HG02870 (cell line): ENCODE results near the gene LUM.
A peak's percentile ranks its signal among the peaks of the same experiment; 100 is the strongest.
"Not testable (repeated sequence)": the region's sequence is repeated elsewhere in the genome, so short reads cannot be mapped to it uniquely, and the experiment has no call there.

Source experiments
- ATAC-seq: cut with Tn5 transposase; IDR thresholded peaks from one replicate; pipeline ENCODE4 v1.9.1; 2021; ENCODE audit warnings: mild to moderate bottlenecking, moderate library complexity; ENCODE audit not compliant: unreplicated experiment

LUM gene

DNA sequence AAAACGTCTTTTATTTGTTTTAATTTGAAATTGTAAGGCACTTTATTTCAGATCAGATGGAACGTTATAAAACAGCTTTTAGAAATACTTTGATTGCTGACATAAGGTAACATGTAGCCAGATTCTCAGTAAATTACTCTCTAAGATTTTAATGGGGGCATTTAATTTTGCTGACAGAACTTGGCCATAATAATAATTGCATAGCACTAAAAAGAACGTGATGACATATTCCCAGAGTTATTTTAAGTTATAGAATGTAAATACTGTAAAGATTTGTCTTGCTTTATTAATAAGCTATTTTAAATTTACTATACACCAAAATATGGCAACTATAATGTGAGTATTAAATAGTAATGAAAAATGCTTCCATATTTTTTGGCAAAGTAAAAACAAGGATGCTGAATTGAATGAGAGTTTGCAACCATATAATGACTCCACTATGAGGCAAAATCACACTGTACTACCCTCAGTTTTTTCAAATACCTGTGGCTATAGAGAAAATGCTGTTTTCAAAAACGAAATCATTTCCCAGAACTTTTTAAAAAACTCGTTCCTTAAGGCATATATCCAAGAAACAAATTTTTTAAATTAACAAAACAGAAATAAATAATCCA, 876 bp downstream of the LUM start:
- no peak for ATAC-seq

DNA sequence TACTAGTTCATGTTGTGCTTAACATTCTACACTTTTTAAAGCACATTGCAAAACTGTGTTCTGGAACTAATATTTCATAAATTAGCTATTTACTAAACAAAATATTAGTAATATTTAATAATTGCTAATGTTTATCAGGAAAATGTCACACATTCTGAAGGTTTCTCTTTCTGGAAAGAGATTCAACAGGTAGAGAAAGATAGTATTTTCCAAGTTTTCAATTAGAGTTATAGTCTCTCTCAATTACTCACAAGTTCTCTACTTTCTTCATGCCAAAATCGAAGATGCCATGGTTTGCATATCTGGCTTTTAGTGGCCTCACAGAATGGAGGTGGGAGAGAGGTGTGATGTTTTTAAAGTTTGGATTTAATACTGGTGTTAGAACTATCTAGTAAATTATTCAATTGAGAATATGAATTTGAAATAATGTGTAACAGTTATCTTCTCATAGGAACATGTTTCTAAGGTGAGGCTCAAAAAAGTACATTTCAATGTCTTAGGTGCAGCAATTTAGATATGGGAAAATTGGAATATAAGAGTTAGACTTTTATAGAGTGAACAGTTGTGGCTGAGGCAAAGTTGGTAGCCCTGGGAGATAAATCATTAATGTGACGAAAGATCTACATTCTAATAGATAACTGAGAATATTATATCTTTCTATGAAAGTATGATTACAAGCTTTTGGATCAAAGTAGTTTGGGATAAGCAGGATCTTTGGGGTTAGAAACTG, 1.5 kb downstream of the LUM start:
- ATAC-seq, result no peak

DNA sequence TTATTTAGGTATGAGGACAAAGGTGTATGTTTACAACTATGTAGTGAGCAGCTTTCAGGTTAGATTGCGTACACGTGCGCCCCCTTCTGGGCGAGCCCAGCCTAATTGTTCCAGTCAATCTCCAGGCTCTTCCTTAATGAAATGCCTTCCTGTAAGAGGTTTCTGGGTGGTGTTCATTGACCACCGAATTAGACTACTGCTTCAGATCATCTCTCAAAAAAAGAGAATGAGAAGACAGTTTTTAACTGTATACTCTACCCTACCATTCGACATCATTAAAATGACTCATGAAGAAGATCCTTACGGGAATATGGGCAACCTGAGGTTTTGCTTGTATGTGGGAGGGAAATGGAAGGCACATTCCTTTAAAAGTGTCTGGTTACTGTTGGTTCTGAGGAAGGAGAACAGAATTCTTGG, 2.1 kb downstream of the LUM start:
- ATAC-seq, result no peak

DNA sequence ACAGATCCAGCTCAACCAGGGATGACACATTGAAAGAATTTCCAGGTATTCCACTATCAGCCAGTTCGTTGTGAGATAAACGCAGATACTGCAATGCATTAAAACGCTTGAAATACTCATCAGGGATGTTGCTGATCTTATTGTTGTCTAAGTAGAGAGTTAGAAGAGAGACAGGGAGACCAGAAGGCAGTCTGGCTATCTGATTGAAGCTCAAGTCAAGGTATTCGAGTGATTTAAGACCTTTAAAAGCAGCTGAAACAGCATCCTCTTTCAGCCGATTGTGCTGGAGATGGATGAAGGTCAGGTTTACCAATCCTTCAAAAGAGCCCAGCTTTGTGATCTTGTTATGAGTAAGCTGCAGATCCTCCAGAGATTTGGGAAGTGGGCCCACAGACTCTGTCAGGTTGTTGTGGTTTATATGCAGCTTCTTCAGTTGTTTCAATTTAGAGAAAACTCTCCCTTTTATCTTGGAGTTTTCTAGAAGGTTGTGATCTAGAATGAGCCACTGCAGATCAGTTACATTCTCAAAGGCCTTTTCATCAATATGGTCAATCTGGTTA, 3.0 kb downstream of the LUM start:
- ATAC-seq, result no peak

DNA sequence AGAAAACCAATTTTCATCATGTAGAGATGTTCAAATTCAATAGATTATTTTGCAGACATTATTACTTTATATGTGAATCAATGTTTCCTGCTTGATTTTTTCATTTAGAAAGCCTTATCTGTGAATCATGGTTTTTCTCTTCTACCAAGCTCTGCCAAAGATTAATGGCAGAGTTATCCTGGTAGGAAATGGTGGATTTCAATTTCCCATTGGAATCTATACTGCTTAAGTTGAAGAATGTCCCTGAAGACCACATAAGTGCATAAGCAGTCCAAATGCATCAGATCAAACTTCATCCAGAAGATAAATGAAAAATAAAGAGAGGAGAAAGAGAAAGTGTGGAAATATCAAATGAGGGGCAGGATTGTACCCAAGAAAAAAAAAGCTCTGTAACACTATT, 5.0 kb downstream of the LUM start:
- no peak for ATAC-seq

DNA sequence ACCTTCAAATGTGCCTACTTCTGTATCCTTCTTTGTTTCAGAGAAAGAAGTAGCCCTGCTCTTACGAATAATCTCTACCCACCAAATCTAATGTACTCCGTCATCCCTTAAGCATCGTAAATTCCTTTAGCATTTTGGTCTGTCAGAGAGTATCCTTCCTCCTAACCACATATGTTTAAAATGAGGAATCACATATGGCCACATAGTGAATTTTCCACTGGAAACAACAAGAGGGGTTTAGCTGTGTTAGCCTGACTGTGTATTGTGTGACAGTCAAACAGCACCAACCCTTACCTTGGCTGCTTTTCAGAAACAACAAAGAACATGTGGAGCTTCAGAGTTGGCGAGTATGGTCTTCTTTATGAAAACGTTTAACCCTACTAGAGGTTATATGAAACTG, 5.5 kb downstream of the LUM start:
- ATAC-seq, result no peak

DNA sequence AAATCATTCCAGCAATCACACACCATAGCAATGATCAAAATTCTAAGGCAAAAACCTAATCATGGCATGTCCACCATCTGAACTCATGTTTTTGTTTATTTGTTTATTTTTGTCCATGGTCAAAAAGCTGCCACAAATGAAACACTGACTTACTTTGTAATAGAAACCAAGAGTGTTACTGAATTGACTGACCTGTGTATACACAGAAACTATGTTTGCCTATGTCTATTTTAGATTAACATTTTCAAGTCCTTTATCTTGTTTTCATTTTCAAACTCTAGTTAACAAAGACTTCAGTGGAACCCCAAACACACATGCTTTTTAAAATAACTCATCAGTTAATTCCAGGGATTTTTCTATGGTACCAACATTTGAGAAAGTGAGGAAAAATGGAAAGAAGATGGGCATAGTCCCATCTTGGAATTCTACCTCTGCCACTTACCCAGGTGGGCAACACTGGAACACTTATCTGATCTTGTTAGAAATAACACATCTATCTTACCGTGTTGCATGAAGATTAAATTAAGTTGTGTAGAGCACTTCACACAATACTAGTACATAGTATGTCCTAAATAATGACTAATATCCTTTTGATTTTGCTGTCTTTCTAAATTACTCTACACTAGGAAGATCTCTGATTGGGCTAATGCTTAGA, 6.4 kb downstream of the LUM start:
- ATAC-seq, result peak; percentile 81

DNA sequence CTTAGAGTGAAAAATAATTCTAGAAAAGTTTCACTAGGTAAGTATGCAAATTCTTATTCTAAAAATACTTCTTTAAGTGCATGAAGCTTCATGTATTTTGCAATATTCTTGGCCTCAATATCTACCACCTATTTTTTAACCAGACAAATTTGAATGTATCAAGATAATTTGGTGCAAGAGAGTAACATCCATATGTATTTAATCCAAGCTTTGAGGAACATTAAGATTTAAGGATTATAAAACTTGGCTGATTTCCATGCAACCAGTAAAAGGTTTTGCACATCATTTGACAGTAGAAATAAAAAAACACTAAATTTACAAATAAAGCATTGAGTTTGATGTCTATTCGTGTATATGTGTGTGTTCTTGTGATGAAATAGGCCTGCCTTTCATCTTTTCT, 7.7 kb downstream of the LUM start:
- ATAC-seq, result no peak

DNA sequence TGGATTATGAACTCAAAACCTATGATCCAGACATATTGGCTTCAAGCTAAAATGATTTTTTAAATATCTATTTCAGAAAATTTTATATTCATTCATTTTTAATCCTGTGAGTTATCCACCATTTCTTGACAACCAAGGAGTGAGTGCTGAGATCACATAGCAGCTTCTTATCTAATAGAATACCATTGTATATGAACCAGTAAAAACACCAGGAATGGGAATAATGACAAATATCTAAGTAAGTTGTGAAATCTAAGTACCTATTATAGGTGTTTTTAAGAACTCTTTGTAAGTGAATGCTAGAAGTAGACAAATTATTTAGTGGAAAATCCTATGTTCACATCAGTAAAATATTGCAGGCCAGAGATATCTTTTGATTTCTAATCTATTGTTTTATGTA, 8.2 kb downstream of the LUM start:
- ATAC-seq, result no peak

DNA sequence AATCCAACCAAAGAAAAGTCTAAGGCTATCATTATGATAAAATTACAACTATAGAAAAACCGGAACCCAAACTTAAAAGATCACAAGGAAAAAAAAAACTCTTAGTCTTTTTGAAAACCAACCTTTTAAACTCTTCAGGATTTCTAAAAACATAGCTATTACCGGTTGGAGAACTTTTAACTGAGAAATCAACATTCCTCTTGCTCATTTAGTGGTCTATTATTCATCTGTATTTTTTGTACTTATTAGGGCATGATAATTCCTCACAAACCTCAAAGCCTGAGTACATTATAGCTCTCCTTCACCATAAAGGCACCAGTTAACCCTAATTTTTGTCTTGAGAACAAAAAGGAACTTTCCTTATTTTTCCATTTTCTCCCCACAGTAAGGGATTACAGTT, 10.4 kb downstream of the LUM start:
- no peak for ATAC-seq

DNA sequence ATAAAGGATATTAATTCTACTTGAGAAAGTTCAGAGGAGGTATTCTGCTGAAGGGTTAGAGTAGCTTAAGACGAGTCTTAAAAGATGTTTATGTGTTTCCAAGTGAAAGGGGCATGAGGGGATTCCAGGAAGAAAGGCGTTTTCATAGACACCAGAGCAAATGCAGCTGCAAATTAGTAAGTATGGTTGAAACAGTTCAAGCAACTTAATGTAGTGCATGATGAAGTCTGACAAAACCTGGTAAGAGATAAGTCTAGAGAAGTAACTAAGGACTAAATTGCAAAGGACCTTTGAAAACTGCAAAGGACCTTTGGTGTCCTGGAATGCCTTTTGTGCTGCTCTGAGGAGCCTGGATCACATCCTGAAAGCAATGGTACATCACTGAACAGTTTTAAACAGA, 11.5 kb downstream of the LUM start:
- ATAC-seq, result no peak

DNA sequence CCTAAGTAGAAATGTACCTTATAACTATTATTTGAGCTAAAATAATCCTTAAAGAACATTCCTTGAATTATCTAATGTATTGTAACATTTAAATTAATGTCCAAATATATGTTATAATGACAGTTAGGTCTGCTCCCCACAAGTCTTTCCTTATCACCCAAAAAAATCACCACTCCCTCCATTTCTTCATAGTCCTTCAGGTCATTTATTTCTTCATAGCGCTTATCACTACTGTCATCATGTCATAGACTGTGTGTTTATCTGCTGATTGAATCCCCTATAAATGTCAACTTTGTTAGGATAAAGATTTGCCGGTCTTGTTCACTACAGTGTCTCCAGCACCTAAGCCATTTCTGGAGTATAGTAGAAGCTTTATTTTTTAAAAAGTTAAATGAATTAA, 12.0 kb downstream of the LUM start:
- no peak for ATAC-seq

DNA sequence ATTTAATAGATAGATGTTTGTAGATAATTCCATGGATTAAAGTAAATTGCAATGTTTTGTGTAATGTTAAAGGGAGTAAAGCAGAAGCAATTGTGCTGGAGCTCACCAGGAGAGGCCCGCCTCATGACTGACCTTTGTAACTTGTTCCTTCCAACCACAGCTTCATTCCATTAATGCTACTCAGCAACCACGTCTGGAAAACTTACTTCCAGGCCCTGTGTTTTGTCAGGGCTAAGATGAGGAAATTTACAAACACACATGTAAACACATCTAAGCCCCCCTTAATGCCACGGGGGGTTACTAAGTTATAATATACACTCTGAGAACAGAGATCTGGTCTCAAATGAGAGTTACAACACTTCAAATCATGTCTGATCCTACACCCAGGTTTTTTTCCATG, 12.4 kb downstream of the LUM start:
- ATAC-seq, result no peak

DNA sequence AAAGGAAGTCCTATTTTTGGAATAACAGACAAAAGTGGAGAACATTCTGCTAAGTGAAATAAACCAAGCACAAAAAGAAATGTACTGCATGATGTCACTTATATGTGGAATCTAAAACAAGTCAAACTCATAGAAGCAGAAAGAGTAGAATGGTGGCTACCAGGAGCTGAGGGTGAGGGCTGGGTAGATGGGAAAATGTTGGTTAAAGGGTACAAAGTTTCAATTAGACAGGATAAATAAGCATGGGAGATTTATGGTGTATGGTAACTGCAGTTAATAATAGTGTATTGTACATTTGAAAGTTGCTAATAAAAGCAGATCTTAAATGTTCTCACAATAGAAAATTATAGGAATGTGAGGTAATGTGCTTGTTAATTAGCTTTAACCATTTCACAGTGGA, 12.8 kb downstream of the LUM start:
- no peak for ATAC-seq

DNA sequence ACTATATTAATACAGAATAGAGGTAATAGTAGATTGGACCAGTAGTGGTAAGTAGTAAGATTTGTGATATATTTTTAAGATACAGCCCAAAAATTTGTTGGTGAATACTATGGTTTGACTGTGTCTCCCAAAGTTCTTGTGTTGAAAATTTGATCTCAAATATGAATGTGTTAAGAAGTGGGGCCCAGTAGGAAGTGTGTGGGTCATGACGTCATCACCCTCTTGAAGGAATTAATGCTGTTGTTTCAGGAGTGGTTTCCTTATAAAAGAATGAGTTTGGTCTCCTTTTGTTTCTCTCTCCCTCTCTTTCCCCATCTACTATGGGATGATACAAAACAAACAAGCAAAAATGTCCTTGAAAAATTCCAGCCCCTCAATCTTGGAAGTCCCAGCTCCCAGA, 16.3 kb downstream of the LUM start:
- ATAC-seq, result no peak

DNA sequence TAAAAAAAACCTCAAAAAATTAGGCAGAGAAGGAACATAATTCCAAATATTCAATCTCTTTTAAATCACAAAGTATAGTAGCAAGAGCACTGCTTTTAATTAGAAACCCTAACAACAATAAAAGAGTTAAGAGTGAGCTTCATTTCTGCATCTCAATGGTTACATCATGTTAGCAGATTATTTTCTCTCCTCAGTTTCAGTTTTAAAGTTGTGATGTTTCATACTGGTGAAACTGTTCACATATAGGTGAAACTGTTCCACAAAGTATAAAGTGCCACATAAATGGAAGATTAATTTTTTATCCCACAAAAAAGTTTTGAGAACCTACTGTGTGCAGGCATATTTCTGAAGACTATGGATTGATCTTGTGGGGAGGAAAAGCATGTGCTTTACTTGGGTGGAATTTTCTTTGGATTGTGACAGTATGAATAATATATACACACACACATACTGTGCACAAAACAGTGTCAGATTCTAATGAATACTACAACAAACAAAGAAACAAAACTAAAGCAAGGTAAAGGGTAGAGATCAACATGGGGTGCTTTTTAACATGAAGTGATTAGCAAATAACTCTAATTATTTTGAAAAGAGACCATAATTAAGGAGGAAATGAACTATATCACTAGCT, 17.1 kb downstream of the LUM start:
- no peak for ATAC-seq

DNA sequence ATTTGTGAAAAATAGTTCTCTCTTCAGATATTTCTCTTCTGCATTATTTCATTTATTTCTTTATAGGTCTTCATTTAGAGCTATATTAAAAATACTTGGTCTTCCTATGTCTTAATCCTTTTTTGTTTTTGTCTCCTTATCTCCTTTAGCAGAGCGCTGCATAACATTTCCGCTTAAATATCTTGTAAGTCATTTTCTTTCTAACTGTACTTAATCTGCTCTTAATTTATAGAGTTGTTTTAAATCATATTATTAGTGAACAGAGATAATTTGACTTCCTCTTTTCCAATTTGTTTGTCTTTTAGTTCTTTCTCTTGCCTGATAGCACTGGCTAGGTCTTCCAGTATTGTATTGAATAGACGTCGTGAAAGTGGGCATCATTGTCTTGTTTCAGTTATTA, 18.0 kb downstream of the LUM start:
- no peak for ATAC-seq

DNA sequence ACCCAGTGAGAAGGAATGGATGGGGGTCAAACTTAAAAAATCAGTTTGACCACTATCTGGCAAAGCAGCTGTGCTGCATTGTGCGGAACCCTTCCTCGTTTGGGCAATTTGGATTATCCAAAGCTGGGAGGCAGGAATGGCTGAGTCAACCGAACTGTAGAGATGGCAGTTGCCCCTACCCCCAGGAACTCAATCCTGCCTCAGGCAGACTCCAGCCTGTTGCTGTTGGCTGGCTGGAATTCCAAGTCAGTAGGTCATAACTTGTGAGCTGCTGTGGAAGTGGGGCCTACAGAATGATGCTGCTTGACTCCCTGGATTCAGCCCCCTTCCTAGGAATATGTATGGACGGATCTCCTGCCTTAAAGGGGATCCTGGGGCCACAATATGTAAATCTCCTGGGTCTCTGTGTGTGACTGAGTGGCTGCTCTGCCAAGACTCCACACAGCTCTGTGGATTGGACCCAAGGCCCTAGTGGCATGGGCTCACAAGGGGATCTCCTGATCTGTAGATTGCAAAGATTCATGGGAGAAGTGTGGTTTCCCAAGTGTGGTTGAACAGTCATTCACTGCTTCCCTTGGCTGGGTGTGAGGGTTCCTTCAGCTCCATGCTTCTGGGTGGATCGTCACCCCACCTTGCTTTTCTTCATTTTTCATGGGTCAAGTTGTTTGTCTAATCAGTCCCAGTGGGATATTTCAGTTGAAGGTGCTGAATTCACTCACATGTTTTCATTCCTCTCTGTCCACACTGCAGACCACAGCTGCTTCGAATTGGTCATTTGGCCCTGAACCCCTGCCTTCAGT, 19.2 kb downstream of the LUM start:
- ATAC-seq, result no peak

DNA sequence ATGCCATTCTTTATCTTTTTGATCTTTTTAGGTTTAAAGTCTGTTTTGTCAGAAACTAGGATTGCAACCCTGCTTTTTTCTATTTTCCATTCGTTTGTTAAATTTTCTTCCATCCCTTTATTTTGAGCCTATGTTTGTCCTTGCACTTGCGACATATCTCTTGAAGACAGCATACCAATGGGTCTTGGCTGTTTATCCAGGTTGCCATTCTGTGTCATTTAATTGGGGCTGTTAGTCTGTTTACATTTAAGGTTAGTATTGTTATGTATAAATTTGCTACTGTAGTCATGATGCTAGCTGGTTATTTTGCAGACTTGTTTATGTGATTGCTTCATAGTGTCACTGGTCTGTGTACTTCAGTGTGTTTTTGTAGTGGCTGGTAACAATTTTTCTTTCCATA, 21.3 kb downstream of the LUM start:
- ATAC-seq, result not testable (repeated sequence)

DNA sequence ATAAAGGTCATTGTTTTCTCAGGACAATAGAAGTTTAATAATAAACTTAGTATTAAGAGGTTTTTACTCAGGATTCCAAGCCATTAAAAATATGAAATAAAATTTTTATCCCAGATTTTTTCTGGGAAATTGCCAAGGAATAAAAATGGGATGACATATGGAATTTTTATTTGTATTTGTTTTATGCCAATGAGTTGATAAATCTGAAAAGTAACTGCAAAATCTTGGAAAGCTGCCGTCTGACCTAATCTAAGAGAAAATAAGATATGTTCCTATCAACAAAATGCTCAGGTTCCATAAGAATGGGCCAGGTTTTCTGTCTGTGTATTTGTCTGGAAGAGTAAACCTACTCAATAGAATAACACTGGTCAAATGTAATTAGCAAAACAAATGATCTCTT, 31.3 kb downstream of the LUM start:
- no peak for ATAC-seq

DNA sequence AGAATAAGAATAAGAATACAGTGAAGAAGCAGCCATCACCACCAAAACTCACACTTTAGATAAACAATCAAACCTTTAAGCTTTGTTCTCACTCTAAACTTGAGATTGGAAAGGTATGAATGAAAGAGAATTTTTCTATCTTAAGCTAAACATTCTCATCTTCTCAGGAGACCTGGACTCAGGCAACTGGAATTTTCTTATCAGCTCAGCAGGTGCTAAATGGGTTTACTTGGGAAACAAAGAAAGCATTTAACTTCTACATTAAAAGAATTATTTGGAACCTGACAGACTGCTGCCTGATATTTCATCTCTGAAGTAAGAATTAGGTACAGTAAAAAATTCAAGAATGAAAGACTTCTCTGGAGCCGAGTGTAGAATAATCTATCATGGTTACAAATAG, 32.8 kb downstream of the LUM start:
- ATAC-seq, result no peak
